C4-2B (cell line): ENCODE results near the gene WDR27.

Source experiments
- CTCF ChIP-seq: fragments of 450-650 bp; conservative IDR thresholded peaks from 2 replicates; pipeline ENCODE4 v1.5.1; 2017; ENCODE audit warnings: mild to moderate bottlenecking
- ZFX ChIP-seq: fragments of 450-650 bp; IDR thresholded peaks from 2 replicates; pipeline ENCODE4 v1.6.1; 2017

- TF ChIP-seq CTCF: no peak
- no peak for TF ChIP-seq ZFX
These were observed 62.1 kb downstream of the WDR27 start for GRCh38 chr6:169639653-169640278.
